Measurements from ENCODE around the gene ELAVL1. TPM values are rescaled to one million over a fixed set of nuclear protein-coding genes. Genes with fewer than 3 reads are reported as not detected.

The ELAVL1 gene
- total and polyA plus RNA-seq, 9 of the 15 experiments (the other 6 are each of a cell fraction or from before 2014, with no cell fraction given) = 4.3 to 172 (median 69.2) TPM

DNA sequence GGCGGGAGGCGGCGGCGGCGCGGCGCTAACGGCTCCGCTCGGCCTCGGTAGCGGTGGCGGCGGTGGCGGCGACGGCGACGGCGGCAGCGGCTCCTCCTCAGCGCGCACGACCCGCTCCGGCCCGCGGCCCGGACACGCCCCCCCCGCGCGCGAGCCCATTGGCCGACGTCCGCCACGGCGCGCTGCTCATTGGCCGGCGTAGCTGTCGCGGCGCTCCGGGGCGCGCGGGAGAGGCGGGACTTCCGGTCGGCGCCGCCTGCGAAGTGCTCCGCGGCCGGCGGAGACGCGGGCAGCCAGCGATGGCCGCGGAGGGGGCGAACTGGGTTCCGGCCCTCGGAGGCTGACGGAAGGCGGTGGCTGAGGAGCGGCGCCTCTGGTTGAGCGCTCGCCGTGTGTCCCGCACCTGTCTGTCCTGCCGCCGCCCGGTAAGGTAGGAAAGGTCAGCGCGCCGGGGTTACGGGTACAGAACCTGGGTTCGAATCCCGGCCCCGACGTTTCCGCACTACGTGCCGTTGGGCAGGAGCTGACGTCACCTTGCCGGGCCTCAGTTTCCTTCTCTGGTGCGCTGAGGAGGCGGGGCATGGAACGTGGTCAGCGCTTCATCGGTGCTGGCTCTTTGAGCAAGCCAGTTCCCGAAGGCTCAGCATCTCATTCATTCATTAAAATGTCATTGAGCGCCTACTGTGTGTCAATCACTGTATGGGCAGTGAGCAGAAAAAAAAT, at the start of gene ELAVL1 (continued):
- TF ChIP-seq JUN (IDR thresholded peaks at IDR 0.05; ENCODE audit: borderline replicate concordance, low read depth, low read length) = no peak
- TF ChIP-seq JUN (CRISPR knock-in tag; IDR thresholded peaks at IDR 0.05; ENCODE audit: borderline replicate concordance) = 0 out of 2 replicates have a peak, but pooled peaks have one; percentile 35
- TF ChIP-seq ZBTB12 (CRISPR knock-in tag; IDR thresholded peaks at IDR 0.05) = peak; percentile 48; the same call in 1 of the 2 replicates
- TF ChIP-seq TSHZ1 (CRISPR knock-in tag; IDR thresholded peaks at IDR 0.05) = no peak
- TF ChIP-seq MCM5 (IDR thresholded peaks at IDR 0.05; ENCODE audit: low read depth) = no peak
- TF ChIP-seq NR2C1 (IDR thresholded peaks at IDR 0.05) = no peak
- TF ChIP-seq NR2C1 (tag; IDR thresholded peaks at IDR 0.05) = 0 out of 2 replicates have a peak, but pooled peaks have one; percentile 26
- TF ChIP-seq USF1 (CRISPR knock-in tag; IDR thresholded peaks at IDR 0.05) = no peak
- no peak for TF ChIP-seq ZNF354B (CRISPR knock-in tag; IDR thresholded peaks at IDR 0.05)
- TF ChIP-seq SP2 (IDR thresholded peaks at IDR 0.05; ENCODE audit: extremely low read depth, low read depth, low read length, poor library complexity, severe bottlenecking) = peak; percentile 87
- TF ChIP-seq ZNF407 (IDR thresholded peaks at IDR 0.05; ENCODE audit: low read depth) = no peak
